MM.1S (cell line): ENCODE data around the gene GFOD1.

Experiments used
- CTCF ChIP-seq: fragments of 300-600 bp; sonication (generic); IDR thresholded peaks from 2 replicates; pipeline ENCODE4 v1.5.1; 2016; ENCODE audit warnings: antibody characterized with exemption, low read length, mixed read lengths
- EZH2 ChIP-seq: fragments of 300-600 bp; sonication (generic); optimal IDR thresholded peaks from 2 replicates; pipeline ENCODE3; 2017; ENCODE audit warnings: low read depth, mild to moderate bottlenecking, antibody characterized with exemption, low read length, mixed read lengths
- EZH2phosphoT487 ChIP-seq: fragments of 300-600 bp; sonication (generic); IDR thresholded peaks from 2 replicates; pipeline ENCODE4 v1.6.1; 2018; ENCODE audit warnings: antibody characterized with exemption, low read length

- no peak for TF ChIP-seq CTCF
- no peak for TF ChIP-seq EZH2
- TF ChIP-seq EZH2phosphoT487 = no peak
Measured at GRCh38 chr6:13527671-13528056, 40.3 kb upstream of the GFOD1 start.
